GM12878 (cell line): ENCODE measurements around the gene SP2. TPM values are rescaled to one million over a fixed set of nuclear protein-coding genes. Genes with fewer than 3 reads are reported as not detected.

Source experiments
- BCL11A ChIP-seq: IDR thresholded peaks from 2 replicates; pipeline ENCODE4 v1.6.1; 2011; ENCODE audit warnings: low read depth, low read length
- BHLHE40 ChIP-seq, 2 experiments: fragments of 450-650 bp in 1 of 2; IDR thresholded peaks; 2 replicates each; pipeline ENCODE4 v1.6.1; 2011 to 2017; ENCODE audit warnings: low read depth in 2 of 2, borderline replicate concordance in 1 of 2, improper control_type of control experiment in 1 of 2, low read length in 1 of 2, mild to moderate bottlenecking in 1 of 2
- CHD2 ChIP-seq: IDR thresholded peaks from 2 replicates; pipeline ENCODE4 v1.6.1; 2011; ENCODE audit warnings: low read depth, low read length, improper control_type of control experiment, borderline replicate concordance
- ESRRA ChIP-seq: IDR thresholded peaks from 2 replicates; pipeline ENCODE4 v1.6.1; 2012; ENCODE audit warnings: mild to moderate bottlenecking, low read length, improper control_type of control experiment
- HDGF ChIP-seq: fragments of 450-650 bp; IDR thresholded peaks from 2 replicates; pipeline ENCODE4 v1.6.1; 2016; ENCODE audit warnings: antibody characterized with exemption
- IRF4 ChIP-seq: IDR thresholded peaks from 2 replicates; pipeline ENCODE4 v1.6.1; 2011; ENCODE audit warnings: low read depth, low read length
- JUND ChIP-seq: IDR thresholded peaks from 2 replicates; pipeline ENCODE4 v1.6.1; 2012; ENCODE audit warnings: low read depth, mild to moderate bottlenecking, low read length, improper control_type of control experiment, moderate library complexity
- NR2C2 ChIP-seq: IDR thresholded peaks from 2 replicates; pipeline ENCODE4 v1.6.1; 2011; ENCODE audit warnings: borderline replicate concordance, low read depth; ENCODE audit not compliant: control insufficient read depth, insufficient read length
- POLR2AphosphoS2 ChIP-seq: IDR thresholded peaks from 2 replicates; pipeline ENCODE4 v1.6.1; 2011; ENCODE audit warnings: low read depth, mild to moderate bottlenecking, low read length, improper control_type of control experiment, moderate library complexity
- RFX5 ChIP-seq: IDR thresholded peaks from 2 replicates; pipeline ENCODE4 v1.6.1; 2011; ENCODE audit warnings: low read depth, low read length, improper control_type of control experiment
- SP1 ChIP-seq: IDR thresholded peaks from one replicate; pipeline ENCODE4 v1.6.1; 2011; ENCODE audit warnings: low read depth, low read length
- SPI1 ChIP-seq: IDR thresholded peaks from 2 replicates; pipeline ENCODE4 v1.6.1; 2011; ENCODE audit warnings: low read depth, mild to moderate bottlenecking, low read length, moderate library complexity, borderline replicate concordance; ENCODE audit not compliant: insufficient read depth
- SREBF2 ChIP-seq: IDR thresholded peaks from 2 replicates; pipeline ENCODE4 v1.6.1; 2012; ENCODE audit warnings: mild to moderate bottlenecking, low read length
- TBL1XR1 ChIP-seq: IDR thresholded peaks from 2 replicates; pipeline ENCODE4 v1.6.1; 2012; ENCODE audit warnings: low read depth, low read length, improper control_type of control experiment
- TCF12 ChIP-seq: IDR thresholded peaks from 2 replicates; pipeline ENCODE4 v1.6.1; 2011; ENCODE audit warnings: low read depth, mild to moderate bottlenecking, low read length
- TCF3 ChIP-seq: IDR thresholded peaks from 2 replicates; pipeline ENCODE4 v1.6.1; 2012; ENCODE audit warnings: low read depth, mild to moderate bottlenecking, low read length, borderline replicate concordance; ENCODE audit not compliant: insufficient read depth
- WRNIP1 ChIP-seq: IDR thresholded peaks from 2 replicates; pipeline ENCODE4 v1.6.1; 2011; ENCODE audit warnings: low read depth, low read length, improper control_type of control experiment, borderline replicate concordance
- polyA plus RNA-seq, 11 experiments: library from polyadenylated mRNA; depleted of rRNA in 4 of 11; unstranded in 6 of 11; stranded (reverse) in 5 of 11; fragments of >200 nt; fragmentation: Nextera tagmentation in 4 of 11; fragmentation: Illumina TruSeq in 1 of 11; extraction: Ambion mirVana in 4 of 11; extraction: Trizol in 1 of 11; gene quantifications; 1 replicate in 1 of 11; 2 replicates in 10 of 11; pipeline versions ENCODE4 v1.2.1 to v1.2.3, GENCODE V29; 2011 to 2016; ENCODE audit warnings: inconsistent platforms in 2 of 11, missing spikeins in 2 of 11, low read depth in 1 of 11
- total RNA-seq, 4 experiments: library from RNA; depleted of rRNA in 3 of 4; stranded (reverse); fragments of >200 nt in 3 of 4; fragmentation: Illumina TruSeq in 1 of 4; extraction: Trizol in 1 of 4; gene quantifications; 2 replicates each; pipeline versions ENCODE4 v1.2.1 to v1.2.3, GENCODE V29; 2013 to 2021
- TF ChIP-seq, protein P1 (sequence below), 3 experiments: IDR thresholded peaks in 2 of 3; conservative IDR thresholded peaks in 1 of 3; 2 replicates each; pipeline ENCODE4 v1.5.1; 2011; ENCODE audit warnings: low read depth in 3 of 3, low read length in 3 of 3, mild to moderate bottlenecking in 3 of 3, control low read depth in 2 of 3, moderate library complexity in 2 of 3, inconsistent platforms in 1 of 3, mixed read lengths in 1 of 3; ENCODE audit not compliant: control insufficient read depth in 2 of 3, insufficient read depth in 1 of 3; ENCODE audit errors: extremely low read depth in 1 of 3
- TF ChIP-seq, protein P2 (sequence below): fragments of 450-650 bp; IDR thresholded peaks from 2 replicates; pipeline ENCODE4 v1.6.1; 2014; ENCODE audit warnings: mild to moderate bottlenecking
- TF ChIP-seq, protein P3 (sequence below): fragments of 450-650 bp; IDR thresholded peaks from 2 replicates; pipeline ENCODE4 v1.6.1; 2017; ENCODE audit warnings: mild to moderate bottlenecking, moderate library complexity
- TF ChIP-seq, protein P4 (sequence below): fragments of 450-650 bp; IDR thresholded peaks from 2 replicates; pipeline ENCODE4 v1.6.1; 2017; ENCODE audit warnings: low read depth, mild to moderate bottlenecking, moderate library complexity

Gene SP2
- total and polyA plus RNA-seq, 10 of the 15 experiments (the other 5 are each of a cell fraction or from before 2014, with no cell fraction given): 1.2 to 19.1 (median 4.8) TPM

DNA sequence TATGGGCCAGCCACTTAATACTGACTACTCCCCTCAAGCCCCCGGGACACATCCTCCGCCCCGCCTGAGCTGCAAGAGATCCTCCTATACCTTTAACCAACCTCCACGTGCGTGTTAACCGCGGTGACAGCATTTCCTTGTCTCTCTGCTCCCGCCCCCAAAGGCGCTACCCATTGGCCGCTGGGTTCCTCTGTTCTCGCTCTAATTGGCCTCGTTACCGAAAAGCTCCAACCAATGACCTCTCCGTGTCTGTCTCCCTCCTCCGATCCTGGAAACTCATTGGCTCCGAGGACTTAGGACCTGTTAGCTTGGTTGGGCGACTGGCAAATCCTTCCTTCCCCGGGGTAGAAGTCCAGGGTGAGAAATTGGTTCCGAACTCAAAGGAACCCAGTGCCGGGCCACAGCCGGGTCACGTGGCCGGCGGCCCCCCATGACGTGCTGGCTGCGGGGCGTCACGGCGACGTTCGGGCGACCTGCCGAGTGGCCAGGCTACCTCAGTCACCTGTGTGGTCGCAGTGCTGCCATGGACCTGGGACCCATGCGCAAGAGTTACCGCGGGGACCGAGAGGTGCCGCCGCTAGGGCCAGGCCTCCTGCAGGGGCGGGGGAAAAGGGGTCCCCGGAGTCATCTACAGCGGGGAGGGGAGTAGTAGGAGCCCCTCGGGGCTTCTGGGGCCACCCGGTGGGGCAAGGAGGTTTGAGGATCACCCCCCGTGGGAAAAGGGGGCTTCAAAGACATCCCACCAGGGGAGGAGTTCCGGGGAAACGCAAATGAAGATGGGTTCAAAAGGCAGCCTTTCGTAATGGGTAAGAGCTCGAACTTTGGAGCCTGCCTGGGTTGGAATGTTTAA lies 45.4 kb downstream of the SP2 start, which contains the start of gene PNPO (continued):
- TF ChIP-seq, protein P1, sequence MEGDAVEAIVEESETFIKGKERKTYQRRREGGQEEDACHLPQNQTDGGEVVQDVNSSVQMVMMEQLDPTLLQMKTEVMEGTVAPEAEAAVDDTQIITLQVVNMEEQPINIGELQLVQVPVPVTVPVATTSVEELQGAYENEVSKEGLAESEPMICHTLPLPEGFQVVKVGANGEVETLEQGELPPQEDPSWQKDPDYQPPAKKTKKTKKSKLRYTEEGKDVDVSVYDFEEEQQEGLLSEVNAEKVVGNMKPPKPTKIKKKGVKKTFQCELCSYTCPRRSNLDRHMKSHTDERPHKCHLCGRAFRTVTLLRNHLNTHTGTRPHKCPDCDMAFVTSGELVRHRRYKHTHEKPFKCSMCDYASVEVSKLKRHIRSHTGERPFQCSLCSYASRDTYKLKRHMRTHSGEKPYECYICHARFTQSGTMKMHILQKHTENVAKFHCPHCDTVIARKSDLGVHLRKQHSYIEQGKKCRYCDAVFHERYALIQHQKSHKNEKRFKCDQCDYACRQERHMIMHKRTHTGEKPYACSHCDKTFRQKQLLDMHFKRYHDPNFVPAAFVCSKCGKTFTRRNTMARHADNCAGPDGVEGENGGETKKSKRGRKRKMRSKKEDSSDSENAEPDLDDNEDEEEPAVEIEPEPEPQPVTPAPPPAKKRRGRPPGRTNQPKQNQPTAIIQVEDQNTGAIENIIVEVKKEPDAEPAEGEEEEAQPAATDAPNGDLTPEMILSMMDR (IDR thresholded peaks at IDR 0.05 in 2 of 3, conservative IDR thresholded peaks at IDR 0.05 in 1 of 3; ENCODE audit: control insufficient read depth in 2 of 3, extremely low read depth in 1 of 3, insufficient read depth in 1 of 3, low read depth in 3 of 3, low read length in 3 of 3): no peak
- TF ChIP-seq, protein P2, sequence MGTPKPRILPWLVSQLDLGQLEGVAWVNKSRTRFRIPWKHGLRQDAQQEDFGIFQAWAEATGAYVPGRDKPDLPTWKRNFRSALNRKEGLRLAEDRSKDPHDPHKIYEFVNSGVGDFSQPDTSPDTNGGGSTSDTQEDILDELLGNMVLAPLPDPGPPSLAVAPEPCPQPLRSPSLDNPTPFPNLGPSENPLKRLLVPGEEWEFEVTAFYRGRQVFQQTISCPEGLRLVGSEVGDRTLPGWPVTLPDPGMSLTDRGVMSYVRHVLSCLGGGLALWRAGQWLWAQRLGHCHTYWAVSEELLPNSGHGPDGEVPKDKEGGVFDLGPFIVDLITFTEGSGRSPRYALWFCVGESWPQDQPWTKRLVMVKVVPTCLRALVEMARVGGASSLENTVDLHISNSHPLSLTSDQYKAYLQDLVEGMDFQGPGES: peak; percentile 92
- TF ChIP-seq POLR2AphosphoS2: no peak
- TF ChIP-seq CHD2: peak; percentile 92
- peak; percentile 47; the same call in 1 of the 2 replicates for TF ChIP-seq ESRRA
- TF ChIP-seq HDGF: no peak
- no peak; the same call in 1 of the 2 replicates for TF ChIP-seq IRF4
- peak; percentile 79 for TF ChIP-seq RFX5
- peak; percentile 97 for TF ChIP-seq SP1
- no peak for TF ChIP-seq SPI1
- peak; percentile 98 for TF ChIP-seq BHLHE40 (IDR thresholded peaks at IDR 0.05; ENCODE audit: borderline replicate concordance in 1 of 2, low read depth in 2 of 2, low read length in 1 of 2)
- no peak for TF ChIP-seq BCL11A
- TF ChIP-seq SREBF2: no peak
- no peak for TF ChIP-seq NR2C2
- TF ChIP-seq, protein P3, sequence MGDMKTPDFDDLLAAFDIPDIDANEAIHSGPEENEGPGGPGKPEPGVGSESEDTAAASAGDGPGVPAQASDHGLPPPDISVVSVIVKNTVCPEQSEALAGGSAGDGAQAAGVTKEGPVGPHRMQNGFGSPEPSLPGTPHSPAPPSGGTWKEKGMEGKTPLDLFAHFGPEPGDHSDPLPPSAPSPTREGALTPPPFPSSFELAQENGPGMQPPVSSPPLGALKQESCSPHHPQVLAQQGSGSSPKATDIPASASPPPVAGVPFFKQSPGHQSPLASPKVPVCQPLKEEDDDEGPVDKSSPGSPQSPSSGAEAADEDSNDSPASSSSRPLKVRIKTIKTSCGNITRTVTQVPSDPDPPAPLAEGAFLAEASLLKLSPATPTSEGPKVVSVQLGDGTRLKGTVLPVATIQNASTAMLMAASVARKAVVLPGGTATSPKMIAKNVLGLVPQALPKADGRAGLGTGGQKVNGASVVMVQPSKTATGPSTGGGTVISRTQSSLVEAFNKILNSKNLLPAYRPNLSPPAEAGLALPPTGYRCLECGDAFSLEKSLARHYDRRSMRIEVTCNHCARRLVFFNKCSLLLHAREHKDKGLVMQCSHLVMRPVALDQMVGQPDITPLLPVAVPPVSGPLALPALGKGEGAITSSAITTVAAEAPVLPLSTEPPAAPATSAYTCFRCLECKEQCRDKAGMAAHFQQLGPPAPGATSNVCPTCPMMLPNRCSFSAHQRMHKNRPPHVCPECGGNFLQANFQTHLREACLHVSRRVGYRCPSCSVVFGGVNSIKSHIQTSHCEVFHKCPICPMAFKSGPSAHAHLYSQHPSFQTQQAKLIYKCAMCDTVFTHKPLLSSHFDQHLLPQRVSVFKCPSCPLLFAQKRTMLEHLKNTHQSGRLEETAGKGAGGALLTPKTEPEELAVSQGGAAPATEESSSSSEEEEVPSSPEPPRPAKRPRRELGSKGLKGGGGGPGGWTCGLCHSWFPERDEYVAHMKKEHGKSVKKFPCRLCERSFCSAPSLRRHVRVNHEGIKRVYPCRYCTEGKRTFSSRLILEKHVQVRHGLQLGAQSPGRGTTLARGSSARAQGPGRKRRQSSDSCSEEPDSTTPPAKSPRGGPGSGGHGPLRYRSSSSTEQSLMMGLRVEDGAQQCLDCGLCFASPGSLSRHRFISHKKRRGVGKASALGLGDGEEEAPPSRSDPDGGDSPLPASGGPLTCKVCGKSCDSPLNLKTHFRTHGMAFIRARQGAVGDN: peak; percentile 59
- TF ChIP-seq, protein P4, sequence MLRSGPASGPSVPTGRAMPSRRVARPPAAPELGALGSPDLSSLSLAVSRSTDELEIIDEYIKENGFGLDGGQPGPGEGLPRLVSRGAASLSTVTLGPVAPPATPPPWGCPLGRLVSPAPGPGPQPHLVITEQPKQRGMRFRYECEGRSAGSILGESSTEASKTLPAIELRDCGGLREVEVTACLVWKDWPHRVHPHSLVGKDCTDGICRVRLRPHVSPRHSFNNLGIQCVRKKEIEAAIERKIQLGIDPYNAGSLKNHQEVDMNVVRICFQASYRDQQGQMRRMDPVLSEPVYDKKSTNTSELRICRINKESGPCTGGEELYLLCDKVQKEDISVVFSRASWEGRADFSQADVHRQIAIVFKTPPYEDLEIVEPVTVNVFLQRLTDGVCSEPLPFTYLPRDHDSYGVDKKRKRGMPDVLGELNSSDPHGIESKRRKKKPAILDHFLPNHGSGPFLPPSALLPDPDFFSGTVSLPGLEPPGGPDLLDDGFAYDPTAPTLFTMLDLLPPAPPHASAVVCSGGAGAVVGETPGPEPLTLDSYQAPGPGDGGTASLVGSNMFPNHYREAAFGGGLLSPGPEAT: peak; percentile 84
- peak; percentile 47; the same call in 1 of the 2 replicates for TF ChIP-seq JUND
- no peak for TF ChIP-seq TCF3
- no peak for TF ChIP-seq WRNIP1
- no peak for TF ChIP-seq TCF12
- TF ChIP-seq TBL1XR1: no peak
